GM23248 (cell line): Measurements from ENCODE around the gene CLDN5.

Experiments
- EZH2 ChIP-seq: fragments of 200-600 bp; sonication (generic); IDR thresholded peaks from 2 replicates; pipeline ENCODE4 v1.6.1; 2018; ENCODE audit warnings: antibody characterized with exemption, mild to moderate bottlenecking; ENCODE audit not compliant: insufficient read depth, poor library complexity, severe bottlenecking
- EZH2phosphoT487 ChIP-seq: fragments of 200-600 bp; sonication (generic); IDR thresholded peaks from 2 replicates; pipeline ENCODE4 v1.6.1; 2018; ENCODE audit warnings: antibody characterized with exemption, moderate library complexity, mild to moderate bottlenecking, low read depth; ENCODE audit not compliant: insufficient read depth

GRCh38 chr22:19571995-19572394 is 47.8 kb upstream of the CLDN5 start:
- no peak for TF ChIP-seq EZH2
- TF ChIP-seq EZH2phosphoT487 = no peak
